PC-3 (cell line): ENCODE measurements around the gene GOLGA1.

Experiments used
- EZH2 ChIP-seq: fragments of 300-600 bp; sonication (generic); IDR thresholded peaks from one replicate; pipeline ENCODE4 v1.6.1; 2017; ENCODE audit warnings: antibody characterized with exemption, mild to moderate bottlenecking, low read length; ENCODE audit not compliant: unreplicated experiment
- TF ChIP-seq, protein P1 (sequence below): fragments of 300-600 bp; sonication (generic); conservative IDR thresholded peaks from 2 replicates; pipeline ENCODE4 v1.5.1; 2017; ENCODE audit warnings: antibody characterized with exemption, low read depth, mild to moderate bottlenecking, low read length

DNA sequence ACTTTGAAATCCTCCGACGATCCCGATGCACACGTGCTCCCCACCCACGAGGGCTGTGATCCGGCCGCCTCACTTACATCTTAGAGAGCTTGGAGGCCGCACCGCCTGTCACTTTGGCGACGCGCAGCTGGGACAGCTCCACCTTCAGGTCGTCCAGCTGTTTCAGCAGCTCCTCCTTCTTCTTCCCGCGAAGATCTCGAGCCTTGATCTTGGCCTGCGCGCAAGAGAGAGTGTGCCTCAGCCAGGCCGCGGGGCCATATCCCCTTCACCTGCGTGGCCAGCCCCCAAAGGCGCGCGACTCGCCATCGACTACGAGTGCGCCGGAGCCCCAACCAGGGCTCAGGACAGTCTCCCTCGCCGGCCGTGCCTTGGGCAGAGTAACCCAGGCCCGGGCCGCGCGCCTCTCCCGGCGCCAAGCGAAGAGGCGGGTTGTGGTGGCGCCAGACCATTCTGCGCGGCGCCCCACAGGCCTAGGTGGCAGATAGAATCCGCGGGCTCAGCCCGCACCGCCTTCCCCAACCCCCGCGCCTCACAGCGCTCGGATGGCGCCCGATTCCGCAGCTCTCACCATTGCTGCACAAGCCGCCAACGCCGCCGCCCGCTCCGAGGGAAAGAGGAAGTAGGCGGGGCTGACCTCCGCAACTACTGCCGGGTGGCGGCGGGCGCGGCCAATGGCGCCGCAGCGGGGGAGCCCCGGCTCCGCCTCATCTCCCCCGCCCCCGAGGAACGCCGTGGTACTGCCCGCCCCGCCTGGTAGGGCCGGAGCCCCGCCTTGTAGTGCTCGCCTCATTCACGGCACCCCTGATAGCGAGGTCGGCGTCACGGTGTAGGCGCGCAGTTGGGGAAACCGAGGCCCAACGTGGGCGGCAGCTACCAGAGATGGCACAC, 79.3 kb downstream of the GOLGA1 start, which contains the start of the genes ARPC5L and RPL35:
- TF ChIP-seq, protein P1, sequence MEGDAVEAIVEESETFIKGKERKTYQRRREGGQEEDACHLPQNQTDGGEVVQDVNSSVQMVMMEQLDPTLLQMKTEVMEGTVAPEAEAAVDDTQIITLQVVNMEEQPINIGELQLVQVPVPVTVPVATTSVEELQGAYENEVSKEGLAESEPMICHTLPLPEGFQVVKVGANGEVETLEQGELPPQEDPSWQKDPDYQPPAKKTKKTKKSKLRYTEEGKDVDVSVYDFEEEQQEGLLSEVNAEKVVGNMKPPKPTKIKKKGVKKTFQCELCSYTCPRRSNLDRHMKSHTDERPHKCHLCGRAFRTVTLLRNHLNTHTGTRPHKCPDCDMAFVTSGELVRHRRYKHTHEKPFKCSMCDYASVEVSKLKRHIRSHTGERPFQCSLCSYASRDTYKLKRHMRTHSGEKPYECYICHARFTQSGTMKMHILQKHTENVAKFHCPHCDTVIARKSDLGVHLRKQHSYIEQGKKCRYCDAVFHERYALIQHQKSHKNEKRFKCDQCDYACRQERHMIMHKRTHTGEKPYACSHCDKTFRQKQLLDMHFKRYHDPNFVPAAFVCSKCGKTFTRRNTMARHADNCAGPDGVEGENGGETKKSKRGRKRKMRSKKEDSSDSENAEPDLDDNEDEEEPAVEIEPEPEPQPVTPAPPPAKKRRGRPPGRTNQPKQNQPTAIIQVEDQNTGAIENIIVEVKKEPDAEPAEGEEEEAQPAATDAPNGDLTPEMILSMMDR = no peak; the same call in 1 of the 2 replicates
- no peak for TF ChIP-seq EZH2
